GM23338 (cell line): ENCODE results near the gene B3GNT4. TPM values are rescaled to one million over a fixed set of nuclear protein-coding genes. Genes with fewer than 3 reads are reported as not detected.

Experiments
- ATAC-seq: fragments of 200-7000 bp; cut with Tn5 transposase; 3 replicates; pipeline ENCODE4 v1.9.1; 2020
- DNase-seq: peaks from one replicate; pipeline ENCODE4 v3.0.0-alpha.2; 2015; ENCODE audit warnings: low spot score
- H2AFZ ChIP-seq: fragments of 200-600 bp; sonication (generic); 2 replicates; pipeline ENCODE4 v1.8.0; 2016; ENCODE audit warnings: antibody characterized with exemption, mild to moderate bottlenecking, moderate library complexity
- H3F3A ChIP-seq: fragments of 200-600 bp; sonication (generic); replicated peaks from 2 replicates; pipeline ENCODE4 v1.8.0; 2017; ENCODE audit warnings: antibody characterized with exemption, mixed run types, low read depth
- H3K27ac ChIP-seq: fragments of 200-600 bp; sonication (generic); 2 replicates; pipeline ENCODE4 v1.6.1; 2016; ENCODE audit warnings: low read depth
- H3K27me3 ChIP-seq: fragments of 200-600 bp; sonication (generic); 2 replicates; pipeline ENCODE4 v1.8.0; 2016; ENCODE audit warnings: mild to moderate bottlenecking, mixed run types, moderate library complexity; ENCODE audit not compliant: insufficient read depth
- H3K36me3 ChIP-seq: fragments of 200-600 bp; sonication (generic); 2 replicates; pipeline ENCODE4 v1.8.0; 2016; ENCODE audit warnings: mild to moderate bottlenecking; ENCODE audit not compliant: insufficient read depth
- H3K4me1 ChIP-seq: fragments of 200-600 bp; sonication (generic); 2 replicates; pipeline ENCODE4 v1.8.0; 2016; ENCODE audit warnings: mild to moderate bottlenecking, moderate library complexity; ENCODE audit not compliant: insufficient read depth
- H3K4me2 ChIP-seq: fragments of 200-600 bp; sonication (generic); 2 replicates; pipeline ENCODE4 v1.7.1; 2017; ENCODE audit warnings: mixed run types
- H3K4me3 ChIP-seq: fragments of 200-600 bp; sonication (generic); 2 replicates; pipeline ENCODE4 v1.6.1; 2016; ENCODE audit warnings: mixed run types
- H3K79me2 ChIP-seq: fragments of 200-600 bp; sonication (generic); replicated peaks from 2 replicates; pipeline ENCODE4 v1.8.0; 2017; ENCODE audit warnings: mild to moderate bottlenecking; ENCODE audit not compliant: insufficient read depth
- H3K9me2 ChIP-seq: fragments of 200-600 bp; sonication (generic); 2 replicates; pipeline ENCODE4 v1.8.0; 2017; ENCODE audit not compliant: insufficient read depth
- H4K20me1 ChIP-seq: fragments of 200-600 bp; sonication (generic); replicated peaks from 2 replicates; pipeline ENCODE4 v1.8.0; 2017; ENCODE audit warnings: mild to moderate bottlenecking; ENCODE audit not compliant: insufficient read depth
- H3K27ac Mint-ChIP-seq: 2 replicates; pipeline ENCODE4 v1.8.0; 2020; ENCODE audit warnings: inconsistent platforms, mild to moderate bottlenecking, moderate library complexity, mixed read lengths
- H3K27me3 Mint-ChIP-seq: 3 replicates; pipeline ENCODE4 v1.8.0; 2022; ENCODE audit warnings: low read depth, mild to moderate bottlenecking, moderate library complexity, mixed read lengths, inconsistent platforms; ENCODE audit not compliant: insufficient read depth, poor library complexity
- H3K36me3 Mint-ChIP-seq: 3 replicates; pipeline ENCODE4 v1.8.0; 2021; ENCODE audit warnings: low read depth, mild to moderate bottlenecking, inconsistent platforms, moderate library complexity, mixed read lengths
- H3K4me1 Mint-ChIP-seq: 3 replicates; pipeline ENCODE4 v1.8.0; 2020; ENCODE audit warnings: mild to moderate bottlenecking, inconsistent platforms, mixed read lengths
- H3K4me3 Mint-ChIP-seq: 3 replicates; pipeline ENCODE4 v1.8.0; 2021; ENCODE audit warnings: moderate library complexity, mild to moderate bottlenecking, inconsistent platforms, mixed read lengths
- H3K9me3 Mint-ChIP-seq: 3 replicates; pipeline ENCODE4 v1.8.0; 2020; ENCODE audit warnings: moderate library complexity, mild to moderate bottlenecking, inconsistent platforms, mixed read lengths
- CREB1 ChIP-seq: fragments of 250-450 bp; sonication (Bioruptor Pico); IDR thresholded peaks from 2 replicates; pipeline ENCODE4 v1.5.0; 2020; ENCODE audit warnings: low read depth, mild to moderate bottlenecking, moderate library complexity
- ETS1 ChIP-seq: IDR thresholded peaks from 2 replicates; pipeline ENCODE4 v1.6.1; 2016; ENCODE audit warnings: antibody characterized with exemption
- EZH2 ChIP-seq: fragments of 200-600 bp; sonication (generic); IDR thresholded peaks from one replicate; pipeline ENCODE4 v1.8.0; 2017; ENCODE audit warnings: antibody characterized with exemption, mild to moderate bottlenecking, low read depth; ENCODE audit not compliant: unreplicated experiment
- EZH2phosphoT487 ChIP-seq: fragments of 200-600 bp; sonication (generic); IDR thresholded peaks from one replicate; pipeline ENCODE4 v1.8.1; 2018; ENCODE audit warnings: antibody characterized with exemption; ENCODE audit not compliant: unreplicated experiment
- JUNB ChIP-seq: IDR thresholded peaks from one replicate; pipeline ENCODE4 v1.6.1; 2016; ENCODE audit warnings: antibody characterized with exemption; ENCODE audit not compliant: unreplicated experiment
- NANOG ChIP-seq: IDR thresholded peaks from 2 replicates; pipeline ENCODE4 v1.6.1; 2016; ENCODE audit warnings: antibody characterized with exemption, borderline replicate concordance
- POLR2AphosphoS5 ChIP-seq: IDR thresholded peaks from 2 replicates; pipeline ENCODE4 v1.6.1; 2016; ENCODE audit warnings: antibody characterized with exemption, low read depth
- STAT1 ChIP-seq: IDR thresholded peaks from one replicate; pipeline ENCODE4 v1.6.1; 2016; ENCODE audit warnings: antibody characterized with exemption; ENCODE audit not compliant: unreplicated experiment
- ZNF114 ChIP-seq: fragments of 250-450 bp; sonication (Bioruptor Pico); IDR thresholded peaks from 2 replicates; pipeline ENCODE4 v1.5.0; 2020; ENCODE audit warnings: mild to moderate bottlenecking, moderate library complexity
- ZNF462 ChIP-seq: fragments of 250-450 bp; sonication (Bioruptor Pico); IDR thresholded peaks from 2 replicates; pipeline ENCODE4 v1.5.0; 2020; ENCODE audit warnings: mild to moderate bottlenecking, moderate library complexity
- polyA plus RNA-seq: library from polyadenylated mRNA; unstranded; fragments of >200 nt; fragmentation: Nextera tagmentation; extraction: Ambion mirVana; gene quantifications from 2 replicates; pipeline ENCODE4 v1.2.1, GENCODE V29; 2016
- total RNA-seq: library from RNA; depleted of rRNA; stranded (reverse); fragments of >200 nt; shearing (Covaris generic); gene quantifications from 2 replicates; pipeline ENCODE4 v1.2.3, GENCODE V29; 2014

The B3GNT4 gene
- total and polyA plus RNA-seq, 2 experiments from 2014 or later, result 0.80 to 1.8 TPM

- DNase-seq, result no peak
- peaks cover 24% of the 10 kb centered on the region for H3K27me3 Mint-ChIP-seq
- Histone ChIP-seq H3K27ac (no peak overlapping the region), H2AFZ (no peak overlapping the region; the same call in 1 of the 2 replicates), H3K27me3 (peaks cover 16% of the 10 kb centered on the region), H3F3A (no peaks in the 10 kb centered on the region), H3K4me1 (no peaks in the 10 kb centered on the region), H4K20me1 (no peaks in the 10 kb centered on the region), H3K4me3 (no peak overlapping the region), H3K79me2 (no peaks in the 10 kb centered on the region), H3K4me2 (no peak overlapping the region), H3K9me2 (no peaks in the 10 kb centered on the region), H3K36me3 (no peaks in the 10 kb centered on the region)
- H3K36me3 Mint-ChIP-seq, result no peaks in the 10 kb centered on the region
- H3K4me1 Mint-ChIP-seq, result peaks cover 6% of the 10 kb centered on the region; the same call in 2 of the 3 replicates
- H3K4me3 Mint-ChIP-seq, result peak overlapping the region; percentile 72
- ATAC-seq, result no peak
- TF ChIP-seq JUNB (no peak), NANOG (no peak), STAT1 (no peak), CREB1 (no peak)
- H3K9me3 Mint-ChIP-seq, result no peaks in the 10 kb centered on the region
- H3K27ac Mint-ChIP-seq, result no peak overlapping the region
Measured at GRCh38 chr12:122184517-122184916, 19.0 kb upstream of the B3GNT4 start.

GRCh38 chr12:122185079-122185478 lies 18.4 kb upstream of the B3GNT4 start:
- no peaks in the 10 kb centered on the region for H3F3A ChIP-seq

More at GRCh38 chr12:122185079-122185478, 18.4 kb upstream of the B3GNT4 start:
- H3K27me3 ChIP-seq, result peaks cover 16% of the 10 kb centered on the region
- DNase-seq, result no peak
- H3K9me3 Mint-ChIP-seq, result no peaks in the 10 kb centered on the region
- no peaks in the 10 kb centered on the region for H3K36me3 ChIP-seq
- peaks cover 6% of the 10 kb centered on the region; the same call in 2 of the 3 replicates for H3K4me1 Mint-ChIP-seq
- H3K4me3 Mint-ChIP-seq, result no peak overlapping the region
- no peaks in the 10 kb centered on the region for H3K36me3 Mint-ChIP-seq
- no peaks in the 10 kb centered on the region for H4K20me1 ChIP-seq
- H3K4me1 ChIP-seq, result no peaks in the 10 kb centered on the region
- no peak overlapping the region for H2AFZ ChIP-seq
- ATAC-seq, result no peak
- H3K27ac Mint-ChIP-seq, result no peak overlapping the region
- H3K4me2 ChIP-seq, result no peak overlapping the region
- no peak overlapping the region for H3K4me3 ChIP-seq
- no peak overlapping the region for H3K27ac ChIP-seq
- no peaks in the 10 kb centered on the region for H3K79me2 ChIP-seq
- H3K27me3 Mint-ChIP-seq, result peaks cover 23% of the 10 kb centered on the region
- TF ChIP-seq ZNF114 (CRISPR knock-in tag) (no peak), CREB1 (no peak), STAT1 (no peak), POLR2AphosphoS5 (no peak), ETS1 (no peak), EZH2 (no peak), EZH2phosphoT487 (no peak), JUNB (no peak), ZNF462 (CRISPR knock-in tag) (no peak)
- no peaks in the 10 kb centered on the region for H3K9me2 ChIP-seq
